GM19043 (cell line): Measurements from ENCODE around the gene MAB21L2.
"Not testable (repeated sequence)": the region's sequence is repeated elsewhere in the genome, so short reads cannot be mapped to it uniquely, and the experiment has no call there.

ENCODE experiments used
- ATAC-seq: cut with Tn5 transposase; IDR thresholded peaks from one replicate; pipeline ENCODE4 v1.9.1; 2021; ENCODE audit warnings: low read depth; ENCODE audit not compliant: unreplicated experiment

MAB21L2 gene

GRCh38 chr4:150582146-150582872, at the start of gene MAB21L2:
Gene MAB21L2 (plus strand): TSS chr4:150582151. CDS start chr4:150583030, 879 bp downstream.
- no peak for ATAC-seq

- no peak for ATAC-seq
Observed at GRCh38 chr4:150533673-150534072, 48.3 kb upstream of the MAB21L2 start.

GRCh38 chr4:150534818-150535217, 47.1 kb upstream of the MAB21L2 start:
- ATAC-seq: no peak

- ATAC-seq: not testable (repeated sequence)
Observed at GRCh38 chr4:150537911-150538310, 44.0 kb upstream of the MAB21L2 start.

GRCh38 chr4:150540536-150540935, 41.4 kb upstream of the MAB21L2 start:
- no peak for ATAC-seq

GRCh38 chr4:150540959-150541360, 41.0 kb upstream of the MAB21L2 start:
- no peak for ATAC-seq

GRCh38 chr4:150541681-150542080, 40.3 kb upstream of the MAB21L2 start:
- ATAC-seq: no peak

- ATAC-seq: no peak
Observed at GRCh38 chr4:150543042-150543441, 38.9 kb upstream of the MAB21L2 start.

- ATAC-seq: no peak
Observed at GRCh38 chr4:150546286-150546685, 35.7 kb upstream of the MAB21L2 start.

- ATAC-seq: no peak
Observed at GRCh38 chr4:150547154-150547838, 34.7 kb upstream of the MAB21L2 start.

- not testable (repeated sequence) for ATAC-seq
Observed at GRCh38 chr4:150557811-150558210, 24.1 kb upstream of the MAB21L2 start.

- no peak for ATAC-seq
Observed at GRCh38 chr4:150561143-150561737, 20.7 kb upstream of the MAB21L2 start.

GRCh38 chr4:150562250-150562649, 19.7 kb upstream of the MAB21L2 start:
- no peak for ATAC-seq

GRCh38 chr4:150562751-150563150, 19.2 kb upstream of the MAB21L2 start:
- ATAC-seq: no peak

GRCh38 chr4:150564967-150565366, 17.0 kb upstream of the MAB21L2 start:
- not testable (repeated sequence) for ATAC-seq

- ATAC-seq: no peak
Observed at GRCh38 chr4:150567070-150567469, 14.9 kb upstream of the MAB21L2 start.

- ATAC-seq: no peak
Observed at GRCh38 chr4:150569384-150569987, 12.5 kb upstream of the MAB21L2 start.

GRCh38 chr4:150569998-150570535, 11.9 kb upstream of the MAB21L2 start:
- no peak for ATAC-seq

GRCh38 chr4:150570862-150571261, 11.1 kb upstream of the MAB21L2 start:
- no peak for ATAC-seq

GRCh38 chr4:150572704-150573504, 9.0 kb upstream of the MAB21L2 start:
- peak; percentile 59 for ATAC-seq
